ENCODE data around the gene EZR. TPM values are rescaled to one million over a fixed set of nuclear protein-coding genes. Genes with fewer than 3 reads are reported as not detected.
"Not testable (repeated sequence)": the region's sequence is repeated elsewhere in the genome, so short reads cannot be mapped to it uniquely, and the experiment has no call there.

EZR gene
- total RNA-seq, 4 donors from 2014 or later, result 27.4 to 94.0 (median 59.3) TPM

DNA sequence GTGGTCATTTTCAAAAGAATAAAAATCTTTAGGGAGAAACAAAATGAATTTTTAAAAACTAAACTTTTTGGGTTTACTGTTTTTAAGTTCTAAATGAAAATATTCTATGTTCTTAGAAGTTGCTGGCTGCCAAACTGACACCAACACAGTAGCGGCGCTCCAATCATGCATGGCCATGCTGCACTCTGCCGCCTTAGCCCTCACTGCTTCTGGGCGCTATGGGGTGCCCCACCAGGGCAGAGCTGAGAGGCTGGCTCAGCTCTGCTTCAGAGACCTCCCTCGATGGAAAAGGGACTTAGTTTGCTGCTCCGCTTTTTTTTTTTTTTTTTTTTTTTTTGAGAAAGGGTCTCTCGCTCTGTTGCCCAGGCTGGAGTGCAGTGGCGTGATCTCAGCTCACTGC is 20.9 kb downstream of the EZR start:
- no peaks in the 10 kb centered on the region for H3K36me3 ChIP-seq
- TF ChIP-seq POLR2A (IDR thresholded peaks at IDR 0.05), result no peak
- TF ChIP-seq, protein P1, sequence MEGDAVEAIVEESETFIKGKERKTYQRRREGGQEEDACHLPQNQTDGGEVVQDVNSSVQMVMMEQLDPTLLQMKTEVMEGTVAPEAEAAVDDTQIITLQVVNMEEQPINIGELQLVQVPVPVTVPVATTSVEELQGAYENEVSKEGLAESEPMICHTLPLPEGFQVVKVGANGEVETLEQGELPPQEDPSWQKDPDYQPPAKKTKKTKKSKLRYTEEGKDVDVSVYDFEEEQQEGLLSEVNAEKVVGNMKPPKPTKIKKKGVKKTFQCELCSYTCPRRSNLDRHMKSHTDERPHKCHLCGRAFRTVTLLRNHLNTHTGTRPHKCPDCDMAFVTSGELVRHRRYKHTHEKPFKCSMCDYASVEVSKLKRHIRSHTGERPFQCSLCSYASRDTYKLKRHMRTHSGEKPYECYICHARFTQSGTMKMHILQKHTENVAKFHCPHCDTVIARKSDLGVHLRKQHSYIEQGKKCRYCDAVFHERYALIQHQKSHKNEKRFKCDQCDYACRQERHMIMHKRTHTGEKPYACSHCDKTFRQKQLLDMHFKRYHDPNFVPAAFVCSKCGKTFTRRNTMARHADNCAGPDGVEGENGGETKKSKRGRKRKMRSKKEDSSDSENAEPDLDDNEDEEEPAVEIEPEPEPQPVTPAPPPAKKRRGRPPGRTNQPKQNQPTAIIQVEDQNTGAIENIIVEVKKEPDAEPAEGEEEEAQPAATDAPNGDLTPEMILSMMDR (IDR thresholded peaks at IDR 0.05), result no peak
- H3K4me1 ChIP-seq, result no peaks in the 10 kb centered on the region
- no peaks in the 10 kb centered on the region for H3K27me3 ChIP-seq
- H3K27ac ChIP-seq, result no peak overlapping the region
- no peaks in the 10 kb centered on the region for H3K9me3 ChIP-seq
- DNase-seq, result no peak
- no peak overlapping the region for H3K4me3 ChIP-seq
- intact Hi-C loops (cut with DNase I; ENCODE audit: low total_unique reads), result no loop called here

DNA sequence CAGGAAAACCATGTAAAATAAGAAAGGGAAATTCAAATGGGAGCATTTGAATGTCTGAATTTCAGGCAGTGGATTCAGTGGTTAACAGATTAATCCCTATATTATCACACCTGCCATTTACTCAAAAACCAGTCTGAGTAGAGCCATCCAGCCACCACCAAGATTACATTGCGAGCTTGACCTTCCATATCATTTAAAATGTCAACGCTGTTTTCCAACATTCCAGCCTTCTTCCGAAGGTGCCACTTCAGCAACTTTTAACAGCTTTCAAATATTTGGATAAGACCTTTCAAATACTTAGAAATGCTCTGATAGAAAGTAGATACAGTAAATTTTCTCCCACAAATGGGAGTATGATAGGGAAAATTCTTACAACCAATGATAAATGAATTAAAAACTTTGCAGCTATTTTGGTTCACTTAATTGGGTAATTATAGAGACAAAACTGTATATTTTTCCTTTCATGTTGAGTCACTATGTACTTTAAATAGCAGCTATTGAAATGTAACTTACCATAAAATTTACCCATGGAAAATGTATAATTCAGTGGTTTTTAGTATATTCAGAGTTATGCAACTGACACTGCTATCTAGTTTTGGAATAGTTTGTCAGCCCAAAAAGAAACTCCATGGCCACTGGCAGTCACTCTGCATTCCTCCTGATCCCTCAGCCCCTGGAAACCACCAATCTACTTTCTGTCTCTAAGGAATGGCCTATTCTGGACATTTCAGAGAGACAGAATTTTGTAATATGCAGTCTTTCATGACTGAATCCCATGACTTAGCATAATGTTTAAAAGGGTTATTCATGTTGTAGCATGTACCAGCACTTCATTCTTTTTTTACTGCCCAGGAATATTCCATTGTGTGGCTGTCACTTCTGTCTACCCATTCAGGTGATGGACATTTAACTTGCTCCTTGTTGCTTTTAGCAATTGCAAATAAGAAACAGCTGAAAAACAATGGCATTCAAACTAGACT is 21.5 kb downstream of the EZR start:
- Histone ChIP-seq H3K9me3 (no peaks in the 10 kb centered on the region), H3K27me3 (no peaks in the 10 kb centered on the region), H3K4me1 (no peaks in the 10 kb centered on the region), H3K27ac (no peak overlapping the region), H3K4me3 (no peak overlapping the region), H3K36me3 (no peaks in the 10 kb centered on the region)
- no peak for DNase-seq
- TF ChIP-seq, protein P1 (IDR thresholded peaks at IDR 0.05), result no peak
- TF ChIP-seq POLR2A (IDR thresholded peaks at IDR 0.05), result no peak
- intact Hi-C loops (cut with DNase I; ENCODE audit: low total_unique reads), result no loop called here

GRCh38 chr6:158796353-158796752 is 22.8 kb downstream of the EZR start:
- TF ChIP-seq, protein P1 (IDR thresholded peaks at IDR 0.05), result no peak
- no peak for TF ChIP-seq POLR2A (IDR thresholded peaks at IDR 0.05)
- H3K36me3 ChIP-seq, result no peaks in the 10 kb centered on the region
- no peaks in the 10 kb centered on the region for H3K4me1 ChIP-seq
- no peaks in the 10 kb centered on the region for H3K27me3 ChIP-seq
- no peak overlapping the region for H3K27ac ChIP-seq
- intact Hi-C loops (cut with DNase I; ENCODE audit: low total_unique reads), result no loop called here
- H3K4me3 ChIP-seq, result no peak overlapping the region
- no peak for DNase-seq
- H3K9me3 ChIP-seq, result no peaks in the 10 kb centered on the region

GRCh38 chr6:158795516-158795915 is 23.7 kb downstream of the EZR start:
- H3K27me3 ChIP-seq, result no peaks in the 10 kb centered on the region
- no peak for DNase-seq
- intact Hi-C loops (cut with DNase I; ENCODE audit: low total_unique reads), result no loop called here
- no peaks in the 10 kb centered on the region for H3K4me1 ChIP-seq
- no peaks in the 10 kb centered on the region for H3K9me3 ChIP-seq
- no peak overlapping the region for H3K4me3 ChIP-seq
- no peak overlapping the region for H3K27ac ChIP-seq
- H3K36me3 ChIP-seq, result no peaks in the 10 kb centered on the region
- TF ChIP-seq, protein P1 (IDR thresholded peaks at IDR 0.05), result no peak
- TF ChIP-seq POLR2A (IDR thresholded peaks at IDR 0.05), result no peak

DNA sequence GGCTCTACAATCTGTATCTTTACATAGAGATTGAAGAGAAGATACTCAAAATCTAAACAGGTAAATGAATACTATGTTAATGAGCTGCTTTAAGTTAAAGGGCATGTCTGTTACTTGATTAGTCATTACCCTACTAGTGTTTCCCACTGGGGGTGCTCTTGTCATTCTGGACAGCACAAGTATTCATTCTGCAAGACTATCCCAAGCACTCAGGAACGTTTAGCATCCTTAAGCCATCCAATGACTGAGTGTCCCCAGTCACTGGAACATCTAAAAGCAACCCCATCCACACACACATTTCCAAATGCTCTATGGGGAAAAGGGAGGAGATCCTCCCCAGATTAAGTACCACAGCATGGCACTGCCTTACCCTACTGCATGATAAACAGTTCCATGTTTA is 25.7 kb downstream of the EZR start:
- Histone ChIP-seq H3K27ac (no peak overlapping the region), H3K36me3 (no peaks in the 10 kb centered on the region), H3K4me1 (no peaks in the 10 kb centered on the region), H3K4me3 (no peak overlapping the region), H3K9me3 (no peaks in the 10 kb centered on the region), H3K27me3 (no peaks in the 10 kb centered on the region)
- no peak for TF ChIP-seq POLR2A (IDR thresholded peaks at IDR 0.05)
- TF ChIP-seq, protein P1 (IDR thresholded peaks at IDR 0.05), result peak in 1 of 4 experiments; percentile 20
- intact Hi-C loops (cut with DNase I; ENCODE audit: low total_unique reads), result no loop called here
- no peak for DNase-seq

DNA sequence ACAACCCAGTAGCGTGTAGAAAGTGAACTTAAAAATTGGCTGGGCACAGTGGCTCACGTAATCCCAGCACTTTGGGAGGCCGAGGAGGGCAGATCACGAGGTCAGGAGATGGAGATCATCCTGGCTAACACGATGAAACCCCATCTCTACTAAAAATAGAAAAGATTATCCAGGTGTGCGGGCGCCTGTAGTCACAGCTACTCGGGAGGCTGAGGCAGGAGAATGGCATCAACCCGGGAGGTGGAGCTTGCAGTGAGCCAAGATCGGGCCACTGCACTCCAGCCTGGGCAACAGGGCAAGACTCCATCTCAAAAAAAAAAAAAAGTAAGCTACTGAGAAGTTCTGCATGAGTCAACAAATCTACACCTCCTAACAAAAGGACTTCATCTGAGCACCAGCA is 26.7 kb downstream of the EZR start:
- H3K36me3 ChIP-seq; H3K4me1 ChIP-seq; H3K27ac ChIP-seq; H3K9me3 ChIP-seq; DNase-seq; intact Hi-C loops (cut with DNase I; ENCODE audit: low total_unique reads); H3K4me3 ChIP-seq; H3K27me3 ChIP-seq: not testable (repeated sequence)
